Ramos (cell line): ENCODE measurements around the gene VAV3.

ENCODE experiments used
- in situ Hi-C: fragments of 300-500 bp; cut with MboI; formaldehyde crosslinking; loops from one replicate; pipeline ENCODE4 v1.14.3; 2022; ENCODE audit warnings: low sequenced_read_pairs; ENCODE audit not compliant: unreplicated experiment

VAV3 gene

DNA sequence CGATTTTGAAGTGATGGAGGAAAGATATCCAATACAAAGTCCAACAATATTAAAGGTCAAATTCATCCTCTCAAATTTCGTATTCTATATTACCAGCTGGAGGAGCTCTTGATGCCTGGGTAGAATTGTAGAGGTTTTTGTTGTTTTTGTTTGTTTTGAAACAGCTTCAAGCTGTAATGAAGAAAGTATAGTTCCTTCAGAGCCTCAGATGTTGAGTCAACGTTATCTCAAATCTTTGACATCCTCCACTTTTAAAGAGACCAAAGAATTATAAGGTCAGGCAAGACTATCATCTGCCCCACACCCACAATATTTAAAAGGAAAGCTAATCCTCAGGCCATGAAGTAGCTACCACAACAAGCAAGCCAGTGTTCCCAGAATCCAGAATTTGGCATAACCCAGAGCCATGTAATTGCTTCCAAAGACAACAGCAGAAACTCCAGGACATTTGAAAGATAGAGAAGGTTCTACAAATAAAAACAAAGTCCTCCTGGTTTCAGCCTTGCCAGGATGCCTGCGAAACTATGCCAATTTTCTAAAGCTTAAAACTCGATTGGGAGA is 24.9 kb downstream of the VAV3 start:
- in situ Hi-C loops, result no loop called here

- in situ Hi-C loops, result no loop called here
Observed at GRCh38 chr1:107939256-107939655, 25.7 kb downstream of the VAV3 start.

DNA sequence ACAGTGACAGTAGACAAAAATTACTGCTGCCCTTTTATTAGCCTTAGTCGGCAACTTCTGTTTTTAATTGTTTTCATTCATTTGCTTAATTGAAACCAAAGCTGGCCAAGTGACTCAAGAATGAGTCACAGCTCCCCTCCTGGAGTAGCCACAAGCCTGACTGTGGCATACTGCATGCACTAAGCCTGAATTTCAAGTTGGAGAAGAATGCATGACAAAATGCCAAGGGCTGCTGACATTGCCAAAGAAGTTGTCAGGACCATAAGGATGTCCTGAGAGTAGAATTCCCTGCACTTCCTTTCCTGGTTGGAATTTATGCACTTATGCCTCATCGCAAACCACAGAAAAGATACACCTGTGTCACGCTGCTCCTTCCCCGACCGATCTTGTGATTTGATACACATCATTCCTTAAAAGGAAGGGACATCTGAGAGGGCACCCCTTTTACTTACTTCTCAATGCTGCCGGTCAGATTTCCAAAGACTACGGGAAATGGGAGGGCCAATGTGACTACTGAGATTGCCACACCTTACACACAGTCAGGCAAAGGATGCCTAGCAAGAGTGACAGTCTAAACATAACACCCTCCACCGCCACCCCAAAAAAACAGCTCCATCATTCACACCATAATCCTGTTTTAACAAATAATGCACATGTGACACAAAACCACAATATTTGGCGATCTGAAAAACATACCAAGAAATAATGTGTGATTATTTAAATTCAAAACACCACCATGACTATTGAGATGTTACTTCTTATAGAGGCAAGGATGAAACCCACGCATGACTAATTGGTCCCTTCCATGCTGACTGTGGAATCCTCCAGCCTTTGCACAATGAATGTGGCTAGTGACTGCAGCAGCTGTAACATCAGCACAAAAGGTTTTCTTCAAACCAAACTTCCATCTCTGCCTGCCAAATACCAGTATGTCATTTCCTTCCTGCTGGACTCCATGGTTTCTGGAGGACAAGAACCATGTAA is 28.2 kb downstream of the VAV3 start:
- in situ Hi-C loops, result no loop called here

DNA sequence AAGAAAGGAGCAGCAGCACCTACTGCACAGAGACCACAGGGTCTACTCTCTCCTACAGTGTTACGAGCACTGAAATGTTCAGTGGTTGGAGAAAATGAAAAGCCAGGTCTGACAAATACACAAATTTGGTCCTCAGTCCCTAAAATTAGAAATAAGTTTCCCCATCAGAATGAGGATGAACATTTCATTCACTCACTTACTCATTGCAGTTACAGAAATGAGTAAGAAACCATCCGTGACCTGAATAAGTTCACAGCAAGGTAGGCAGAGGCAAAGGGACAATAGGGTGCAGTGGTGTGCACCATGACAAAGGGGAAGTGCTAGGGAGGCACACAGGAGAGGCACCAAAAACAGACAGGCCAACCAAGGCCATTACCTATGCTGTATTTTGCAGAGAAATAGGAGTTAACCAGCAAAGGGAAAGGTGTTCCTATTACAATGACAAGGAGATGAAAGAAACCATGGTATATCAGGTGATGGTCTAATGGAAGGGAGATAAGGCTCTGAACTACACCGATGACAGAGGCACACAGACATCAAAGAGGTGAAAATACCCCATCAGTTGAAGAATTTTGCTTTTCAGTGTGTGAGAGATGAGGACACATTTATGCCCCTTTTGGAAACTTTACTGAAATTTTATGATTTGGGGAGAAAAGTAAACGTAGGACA is 29.4 kb downstream of the VAV3 start:
- in situ Hi-C loops, result no loop called here

- in situ Hi-C loops, result no loop called here
Observed at GRCh38 chr1:107934578-107934977, 30.4 kb downstream of the VAV3 start.

- in situ Hi-C loops, result no loop called here
Observed at GRCh38 chr1:107933736-107934135, 31.2 kb downstream of the VAV3 start.

DNA sequence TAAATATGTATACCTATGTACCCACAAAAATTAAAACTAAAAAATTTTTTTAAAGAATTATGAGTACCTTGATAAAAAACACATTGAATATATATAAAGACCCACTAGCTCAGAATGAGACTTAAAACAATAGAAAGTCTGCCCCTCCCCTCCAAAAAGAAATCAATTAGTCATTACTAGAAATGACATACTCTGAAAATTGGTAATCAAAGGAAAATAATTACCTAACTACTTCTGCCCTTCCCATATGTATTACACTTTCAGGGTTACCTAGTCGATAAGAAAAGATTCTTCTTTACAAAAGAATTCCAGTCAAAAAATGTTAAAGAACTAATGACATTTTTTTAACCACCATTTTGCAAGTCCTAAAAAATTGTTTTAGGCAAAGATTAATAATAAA is 34.7 kb downstream of the VAV3 start:
- in situ Hi-C loops, result no loop called here

DNA sequence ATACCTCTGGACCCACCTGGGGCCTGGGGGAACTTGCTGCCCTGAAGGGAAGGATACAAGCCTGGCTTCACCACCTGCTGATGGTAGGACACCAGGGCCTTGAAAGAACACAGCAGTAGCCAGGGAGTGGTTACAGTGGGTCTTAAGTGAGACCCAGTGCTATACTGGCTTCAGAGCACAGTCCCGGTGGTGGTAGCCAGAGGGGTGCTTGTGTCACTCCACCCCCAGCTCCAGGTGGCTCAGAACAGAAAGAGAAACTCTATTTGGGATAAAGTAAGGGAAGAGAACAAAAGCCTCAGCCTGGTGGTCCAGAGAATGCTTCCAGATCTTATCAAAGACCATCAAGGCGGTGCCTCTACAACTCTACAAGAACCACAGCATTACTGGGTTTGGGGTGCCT is 37.2 kb downstream of the VAV3 start:
- in situ Hi-C loops, result no loop called here

GRCh38 chr1:107926436-107927080 is 38.4 kb downstream of the VAV3 start:
- in situ Hi-C loops, result no loop called here

- in situ Hi-C loops, result no loop called here
Observed at GRCh38 chr1:107925565-107925964, 39.4 kb downstream of the VAV3 start.

DNA sequence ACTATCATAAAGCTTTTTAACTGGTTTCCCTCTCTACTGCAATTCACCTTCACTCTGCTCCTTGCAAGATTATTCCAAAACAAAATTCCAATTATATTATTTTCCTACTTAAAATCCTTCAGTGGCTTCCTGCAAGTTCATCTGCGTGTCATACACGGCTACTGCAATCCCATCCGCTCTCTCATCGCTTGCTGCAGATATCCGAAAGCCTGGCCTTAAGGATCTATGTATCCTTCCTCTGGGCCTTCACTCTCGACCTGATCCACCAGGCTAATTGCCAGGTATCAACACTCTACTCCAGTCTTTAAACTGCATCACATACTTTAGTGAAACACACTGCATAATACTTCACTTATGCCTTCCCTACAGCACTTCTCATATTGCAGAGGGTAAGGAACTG is 44.0 kb downstream of the VAV3 start:
- in situ Hi-C loops, result no loop called here

DNA sequence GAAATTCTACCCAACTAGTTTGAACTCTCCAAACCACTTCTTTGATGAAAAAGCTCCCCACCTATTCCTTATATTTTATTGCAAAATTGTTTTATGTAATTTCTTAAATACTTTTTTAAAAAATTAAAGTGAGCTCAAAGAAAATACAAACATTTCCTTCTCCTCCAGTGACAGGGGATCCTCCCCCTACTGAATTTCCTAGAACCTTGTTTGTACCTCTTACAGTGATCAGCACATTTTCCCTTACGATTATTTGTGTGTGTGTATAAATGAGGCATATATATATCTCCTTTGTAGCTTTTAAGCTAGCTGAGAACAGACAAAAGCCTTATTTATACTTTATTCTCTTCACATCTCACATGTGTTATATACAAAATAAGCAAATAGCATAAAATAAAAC is 44.4 kb downstream of the VAV3 start:
- in situ Hi-C loops, result no loop called here

DNA sequence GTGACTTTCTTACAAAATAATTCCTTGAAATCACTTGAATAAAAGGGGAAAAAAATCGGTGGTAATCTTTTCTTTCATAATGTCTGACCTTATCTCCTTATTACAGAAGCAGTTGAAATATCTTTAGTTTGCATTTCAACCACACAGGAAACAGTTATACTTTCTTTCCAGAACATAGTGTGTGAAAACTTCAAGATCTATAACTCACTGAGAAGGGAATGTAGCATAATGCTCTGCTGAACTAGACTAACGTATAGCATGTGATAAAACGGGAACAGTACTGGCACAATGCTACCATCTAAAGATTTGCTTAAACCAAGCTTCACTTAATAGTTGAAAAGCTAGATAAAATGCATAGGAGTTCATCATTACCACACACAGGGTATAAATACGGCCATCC is 45.0 kb downstream of the VAV3 start:
- in situ Hi-C loops, result no loop called here

DNA sequence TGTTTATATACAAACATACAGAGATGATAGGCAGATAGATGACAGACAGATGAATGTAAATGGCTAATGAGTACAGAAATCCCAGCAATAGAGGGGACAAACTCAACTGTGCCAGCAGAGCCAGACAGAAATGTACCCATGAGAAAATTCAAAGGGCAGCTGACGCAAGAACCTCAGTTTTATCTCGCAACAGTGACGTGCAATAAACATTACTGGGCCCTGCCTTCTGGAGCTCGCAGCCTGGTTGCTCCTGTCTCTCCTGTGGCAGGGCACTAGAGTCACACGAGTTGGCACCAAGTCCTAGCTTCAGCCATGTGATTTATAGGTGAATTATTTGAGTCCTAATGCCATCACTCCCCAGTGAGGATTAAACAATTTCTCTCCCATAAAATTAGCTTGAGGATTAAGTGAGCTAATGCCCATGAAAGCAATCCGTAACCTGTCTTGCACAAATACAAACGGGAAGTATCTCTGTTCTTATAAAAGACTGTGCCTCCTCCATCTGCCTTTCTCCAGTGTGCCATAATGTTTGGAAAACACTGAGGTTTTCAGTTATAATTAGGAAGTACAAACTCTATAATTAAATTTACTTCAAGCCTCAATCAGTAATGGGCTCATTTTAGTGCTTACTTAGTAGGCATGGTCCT is 50.7 kb downstream of the VAV3 start:
- in situ Hi-C loops, result no loop called here

- in situ Hi-C loops, result no loop called here
Observed at GRCh38 chr1:107912656-107913055, 52.3 kb downstream of the VAV3 start.

DNA sequence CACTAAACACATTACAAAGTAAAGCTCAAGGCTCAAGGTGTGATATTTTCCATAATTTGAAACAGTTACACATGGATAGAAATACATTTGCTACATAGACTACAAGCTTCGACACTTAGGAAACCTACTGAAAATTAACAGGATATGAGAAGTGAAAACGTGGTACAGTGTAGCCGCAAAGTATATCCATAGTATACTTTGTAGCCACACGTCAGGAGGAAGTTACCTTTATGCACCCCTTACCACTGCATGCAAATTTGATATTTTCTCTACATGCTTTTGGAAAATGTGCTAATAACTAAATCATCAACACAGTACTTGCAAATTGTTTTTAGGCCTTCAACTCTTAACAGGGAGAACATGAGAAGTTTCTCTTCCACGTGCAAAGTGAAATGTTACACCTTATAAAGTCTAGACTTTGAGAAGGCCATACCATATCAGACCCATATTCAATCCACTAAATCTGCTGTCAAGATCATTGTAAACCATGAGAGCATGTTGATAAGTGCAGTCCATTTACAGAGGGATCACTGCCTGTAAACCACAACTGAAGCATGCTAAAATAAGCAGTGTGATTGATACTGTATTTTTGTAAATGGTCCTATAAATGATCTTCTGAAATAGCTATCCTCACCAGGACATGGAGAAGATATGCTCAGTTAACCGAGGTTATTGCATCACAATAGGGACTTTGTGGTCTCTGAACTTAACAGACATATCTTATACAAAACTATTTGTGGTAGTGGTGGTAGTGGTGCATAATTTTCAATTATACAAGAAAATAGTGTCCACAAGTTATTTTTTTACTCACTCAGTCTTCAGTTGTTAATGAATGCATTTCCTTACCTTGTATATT is 64.7 kb downstream of the VAV3 start:
- in situ Hi-C loops, result no loop called here

DNA sequence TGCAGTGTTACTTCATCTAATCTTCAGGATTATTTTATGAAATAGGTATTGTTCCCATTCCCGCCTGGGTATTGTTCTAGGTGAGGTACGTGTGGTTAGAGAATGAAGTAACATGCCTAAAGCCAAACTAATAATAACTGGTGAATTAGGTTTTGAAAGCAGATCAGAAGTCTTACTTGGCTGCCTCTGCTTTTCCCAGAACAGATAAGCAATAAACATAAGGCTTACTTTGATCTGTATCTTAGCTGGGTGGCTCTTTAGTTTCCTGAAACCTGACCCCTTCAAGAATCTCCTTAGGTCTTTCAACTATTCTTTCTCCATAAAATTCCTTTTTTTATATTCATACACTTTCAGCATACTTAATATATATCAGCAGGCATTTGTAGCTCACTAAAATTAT is 65.3 kb downstream of the VAV3 start:
- in situ Hi-C loops, result no loop called here

GRCh38 chr1:107897438-107898345 is 67.3 kb downstream of the VAV3 start:
- in situ Hi-C loops, result no loop called here
